ENCODE results near the gene ADORA3. TPM values are rescaled to one million over a fixed set of nuclear protein-coding genes. Genes with fewer than 3 reads are reported as not detected.

ADORA3 gene
- total and polyA plus RNA-seq, 2 of the 8 experiments (the other 6 are each of a cell fraction or from before 2014, with no cell fraction given) = 0.03 TPM; not detected in 1

GRCh38 chr1:111468717-111469100, 34.7 kb downstream of the ADORA3 start:
- H3K14ac ChIP-seq (ENCODE audit: insufficient read length) = no peak overlapping the region
- H3K36me3 ChIP-seq (ENCODE audit: control insufficient read depth in 2 of 4, insufficient read depth in 4 of 4, low read length in 3 of 4) = peaks cover 0 to 3% (median 0%) of the 10 kb centered on the region in 4 experiments; a peak in 3 of 8 replicates
- no peaks in the 10 kb centered on the region for H3K27me3 ChIP-seq (replicated peaks in 1 of 4; ENCODE audit: control insufficient read depth in 3 of 4, extremely low read depth in 1 of 4, insufficient read depth in 3 of 4, low read length in 3 of 4)
- no peak overlapping the region for H3K18ac ChIP-seq (ENCODE audit: extremely low read depth, low read length)
- H3K23me2 ChIP-seq (ENCODE audit: low read depth, low read length) = no peaks in the 10 kb centered on the region
- no peak overlapping the region for H2AFZ ChIP-seq (ENCODE audit: low read length)
- no peak overlapping the region for H4K8ac ChIP-seq (ENCODE audit: extremely low read depth, insufficient read depth, low read length)
- no peak overlapping the region for H3K23ac ChIP-seq (ENCODE audit: insufficient read length)
- H3K4ac ChIP-seq (replicated peaks; ENCODE audit: insufficient read length, low read depth, low read length) = no peak overlapping the region
- no peak overlapping the region for H4K91ac ChIP-seq (replicated peaks; ENCODE audit: insufficient read length, low read length)
- H2AK5ac ChIP-seq (ENCODE audit: low read depth, low read length) = no peak overlapping the region
- H4K5ac ChIP-seq (ENCODE audit: insufficient read length, low read depth, low read length) = no peak overlapping the region
- ChIA-PET POLR2A (ENCODE audit: partially characterized antibody) (no interaction called here), CTCF (ENCODE audit: partially characterized antibody) (interaction anchor here (0.7 to 1.2 kb wide), 3 partner anchors 10 to 56 kb away, joined by 3 to 4 read pairs (median 3); no protein-coding TSS in a partner anchor)
- no peaks in the 10 kb centered on the region for H4K20me1 ChIP-seq (replicated peaks in 1 of 2; ENCODE audit: control insufficient read depth in 1 of 2, insufficient read depth in 2 of 2, low read length in 2 of 2)
- H2BK5ac ChIP-seq (ENCODE audit: low read depth, low read length) = no peak overlapping the region
- no peaks in the 10 kb centered on the region for H3K79me2 ChIP-seq (ENCODE audit: control insufficient read depth in 1 of 2, insufficient read depth in 2 of 2, low read length in 2 of 2)
- H3K9me3 ChIP-seq (ENCODE audit: insufficient read depth in 2 of 2, low read depth in 1 of 2, low read length in 1 of 2) = no peaks in the 10 kb centered on the region
- no peak overlapping the region for H3K9ac ChIP-seq (replicated peaks in 1 of 4; ENCODE audit: extremely low read depth in 1 of 4, low read depth in 3 of 4, low read length in 3 of 4)
- no peak for DNase-seq (ENCODE audit: low read depth in 1 of 2, low spot score in 2 of 2)
- no peak overlapping the region for H2BK120ac ChIP-seq (replicated peaks; ENCODE audit: low read depth, low read length)
- H3K4me1 ChIP-seq (replicated peaks in 1 of 4; ENCODE audit: control insufficient read depth in 3 of 4, insufficient read depth in 4 of 4, low read length in 3 of 4) = no peaks in the 10 kb centered on the region
- no peak for TF ChIP-seq POLR2A (IDR thresholded peaks at IDR 0.05; ENCODE audit: control extremely low read depth in 1 of 2, low read depth in 2 of 2, low read length in 2 of 2)
- FAIRE-seq = no peak
- no peak overlapping the region for H3K56ac ChIP-seq (replicated peaks; ENCODE audit: insufficient read length, low read depth, low read length)
- H3K4me3 ChIP-seq (ENCODE audit: extremely low read depth in 1 of 4, insufficient read depth in 2 of 4, low read depth in 3 of 4, low read length in 4 of 4) = no peak overlapping the region
- no peak overlapping the region for H2BK20ac ChIP-seq (ENCODE audit: low read length)
- no peak overlapping the region for H3K4me2 ChIP-seq (ENCODE audit: insufficient read depth in 1 of 2, low read depth in 2 of 2, low read length in 2 of 2)
- H3K79me1 ChIP-seq (ENCODE audit: low read depth, low read length) = no peaks in the 10 kb centered on the region
- no peak overlapping the region for H3K27ac ChIP-seq (ENCODE audit: low read depth, low read length)
- H2BK15ac ChIP-seq (ENCODE audit: low read length) = no peak overlapping the region
- H2BK12ac ChIP-seq (ENCODE audit: low read depth, low read length) = no peak overlapping the region

All from H1 (cell line).